ENCODE data around the gene TTBK2.

Gene TTBK2

GRCh38 chr15:42711746-42712145 is 208.8 kb downstream of the TTBK2 start:
- H3K36me3 ChIP-seq (ENCODE audit: control insufficient read depth in 2 of 2, insufficient read depth in 1 of 2, low read length in 2 of 2): no peaks in the 10 kb centered on the region
- POLR2A ChIA-PET: no interaction called here
- TF ChIP-seq ZNF449 (tag by site-specific recombination; IDR thresholded peaks at IDR 0.05) (no peak), ZNF747 (tag by site-specific recombination; IDR thresholded peaks at IDR 0.05) (no peak)
- H3K9me3 ChIP-seq (ENCODE audit: control insufficient read depth, insufficient read depth, low read depth, low read length): no peaks in the 10 kb centered on the region
- CTCF ChIA-PET: interaction anchor here (0.6 kb wide), 1 partner anchor 79 kb away, joined by 3 read pairs; no protein-coding TSS in a partner anchor
- H3K4me3 ChIP-seq (ENCODE audit: low read depth, low read length): no peak overlapping the region
- H3K4me1 ChIP-seq (ENCODE audit: control insufficient read depth, insufficient read depth, low read length): no peaks in the 10 kb centered on the region
- no peak overlapping the region for H3K27ac ChIP-seq (ENCODE audit: extremely low read depth, low read depth, low read length)

- Histone ChIP-seq H3K4me1 (ENCODE audit: control insufficient read depth, insufficient read depth, low read length) (no peaks in the 10 kb centered on the region), H3K36me3 (ENCODE audit: control insufficient read depth in 2 of 2, insufficient read depth in 1 of 2, low read length in 2 of 2) (no peaks in the 10 kb centered on the region; a peak in 1 of 3 replicates), H3K27ac (ENCODE audit: extremely low read depth, low read depth, low read length) (no peak overlapping the region), H3K4me3 (ENCODE audit: low read depth, low read length) (no peak overlapping the region), H3K9me3 (ENCODE audit: control insufficient read depth, insufficient read depth, low read depth, low read length) (no peaks in the 10 kb centered on the region)
- ChIA-PET CTCF (interaction anchor here (0.6 to 1.5 kb wide), 2 partner anchors 27 to 216 kb away, joined by 4 to 8 read pairs; no protein-coding TSS in a partner anchor), POLR2A (no interaction called here)
- TF ChIP-seq ZNF221 (tag by site-specific recombination; IDR thresholded peaks at IDR 0.05; ENCODE audit: borderline replicate concordance) (no peak), ZNF366 (tag by site-specific recombination; conservative IDR thresholded peaks at IDR 0.05) (no peak), PATZ1 (tag by site-specific recombination; IDR thresholded peaks at IDR 0.05) (no peak), KLF16 (tag by site-specific recombination; IDR thresholded peaks at IDR 0.05) (no peak), ZNF202 (tag by site-specific recombination; IDR thresholded peaks at IDR 0.05; ENCODE audit: borderline replicate concordance) (no peak), ZNF132 (tag by site-specific recombination; IDR thresholded peaks at IDR 0.05; ENCODE audit: borderline replicate concordance) (no peak), ZNF610 (tag by site-specific recombination; IDR thresholded peaks at IDR 0.05; ENCODE audit: borderline replicate concordance) (no peak), ZNF169 (tag by site-specific recombination; IDR thresholded peaks at IDR 0.05) (no peak), KLF7 (tag by site-specific recombination; IDR thresholded peaks at IDR 0.05; ENCODE audit: borderline replicate concordance) (no peak), ZNF280D (tag by site-specific recombination; IDR thresholded peaks at IDR 0.05) (no peak), ZNF777 (tag by site-specific recombination; IDR thresholded peaks at IDR 0.05; ENCODE audit: borderline replicate concordance) (no peak), SP3 (tag by site-specific recombination; IDR thresholded peaks at IDR 0.05) (no peak), ZNF639 (tag by site-specific recombination; IDR thresholded peaks at IDR 0.05) (no peak)
These were observed 209.9 kb downstream of the TTBK2 start for GRCh38 chr15:42710662-42711061.

Measured in HEK293 (cell line).